HS-27A (cell line): ENCODE results near the gene ADAM15.

Source experiments
- DNase-seq: peaks from one replicate; pipeline ENCODE4 v3.0.0-alpha.2; 2012; ENCODE audit warnings: low read depth, missing footprints

ADAM15 gene

GRCh38 chr1:155051777-155052398 is 772 bp downstream of the ADAM15 start:
- DNase-seq = no peak

- DNase-seq = no peak
Observed at GRCh38 chr1:155052439-155053395, 1.6 kb downstream of the ADAM15 start.

GRCh38 chr1:155053531-155054105 is 2.5 kb downstream of the ADAM15 start:
- DNase-seq = no peak

GRCh38 chr1:155057104-155057503 is 6.0 kb downstream of the ADAM15 start:
- DNase-seq = no peak

GRCh38 chr1:155057788-155058211 is 6.7 kb downstream of the ADAM15 start:
- no peak for DNase-seq

- DNase-seq = no peak
Observed at GRCh38 chr1:155060736-155061135, 9.6 kb downstream of the ADAM15 start.

GRCh38 chr1:155061381-155062150 is 10.4 kb downstream of the ADAM15 start:
- DNase-seq = no peak

GRCh38 chr1:155062151-155062686 is 11.1 kb downstream of the ADAM15 start:
- no peak for DNase-seq

GRCh38 chr1:155062702-155063411 is 11.7 kb downstream of the ADAM15 start:
- no peak for DNase-seq

- DNase-seq = no peak
Observed at GRCh38 chr1:155063550-155064110, 12.5 kb downstream of the ADAM15 start, which contains the start of gene EFNA4. Gene EFNA4 (plus strand): TSS chr1:155063740. CDS start chr1:155063824, 84 bp downstream.

GRCh38 chr1:155064111-155064831 is 13.2 kb downstream of the ADAM15 start:
- DNase-seq = no peak

GRCh38 chr1:155064832-155065429 is 13.8 kb downstream of the ADAM15 start:
- no peak for DNase-seq

- no peak for DNase-seq
Observed at GRCh38 chr1:155066777-155067176, 15.7 kb downstream of the ADAM15 start.

- DNase-seq = no peak
Observed at GRCh38 chr1:155068599-155068998, 17.5 kb downstream of the ADAM15 start.

GRCh38 chr1:155069551-155070157 is 18.5 kb downstream of the ADAM15 start:
- DNase-seq = no peak

GRCh38 chr1:155070158-155070621 is 19.1 kb downstream of the ADAM15 start:
- no peak for DNase-seq

GRCh38 chr1:155070721-155071569 is 19.8 kb downstream of the ADAM15 start:
- no peak for DNase-seq

GRCh38 chr1:155071701-155072100 is 20.6 kb downstream of the ADAM15 start:
- DNase-seq = no peak
